GM18909 (cell line): ENCODE data around the gene FBXW10.
"Not testable (repeated sequence)": the region's sequence is repeated elsewhere in the genome, so short reads cannot be mapped to it uniquely, and the experiment has no call there.

Experiments
- ATAC-seq: cut with Tn5 transposase; IDR thresholded peaks from one replicate; pipeline ENCODE4 v1.9.1; 2021; ENCODE audit warnings: mild to moderate bottlenecking; ENCODE audit not compliant: unreplicated experiment, poor library complexity

FBXW10 gene

GRCh38 chr17:18827613-18828012 is 83.8 kb downstream of the FBXW10 start:
- not testable (repeated sequence) for ATAC-seq
